ENCODE data around the gene OR6C70.
"Not testable (repeated sequence)": the region's sequence is repeated elsewhere in the genome, so short reads cannot be mapped to it uniquely, and the experiment has no call there.

Gene OR6C70

GRCh38 chr12:55467836-55468235 is 2.1 kb downstream of the OR6C70 start:
- H3K4me1 ChIP-seq (ENCODE audit: control insufficient read depth, insufficient read depth, low read length) = no peaks in the 10 kb centered on the region
- H3K4me3 ChIP-seq (ENCODE audit: low read length) = no peak overlapping the region
- no peaks in the 10 kb centered on the region for H3K9me3 ChIP-seq (replicated peaks; ENCODE audit: low read length)
- no peak overlapping the region for H3K9ac ChIP-seq (ENCODE audit: low read depth, low read length)
- peaks cover 7% of the 10 kb centered on the region for H3K27me3 ChIP-seq (ENCODE audit: control insufficient read depth, insufficient read depth, low read length)
- no peak overlapping the region for H3K4me2 ChIP-seq (ENCODE audit: low read length)
- no peaks in the 10 kb centered on the region for H3K36me3 ChIP-seq (ENCODE audit: insufficient read depth, low read length)

GRCh38 chr12:55464926-55465325 is 5.0 kb downstream of the OR6C70 start:
- not testable (repeated sequence) for H3K9ac ChIP-seq (ENCODE audit: low read depth, low read length); H3K4me2 ChIP-seq (ENCODE audit: low read length); H3K9me3 ChIP-seq (replicated peaks; ENCODE audit: low read length); H3K4me3 ChIP-seq (ENCODE audit: low read length); H3K27me3 ChIP-seq (ENCODE audit: control insufficient read depth, insufficient read depth, low read length); H3K4me1 ChIP-seq (ENCODE audit: control insufficient read depth, insufficient read depth, low read length); H3K36me3 ChIP-seq (ENCODE audit: insufficient read depth, low read length)

GRCh38 chr12:55448825-55449224 is 21.1 kb downstream of the OR6C70 start:
- Histone ChIP-seq H3K27me3 (ENCODE audit: control insufficient read depth, insufficient read depth, low read length) (peaks cover 6% of the 10 kb centered on the region), H3K9me3 (replicated peaks; ENCODE audit: low read length) (no peaks in the 10 kb centered on the region), H3K9ac (ENCODE audit: low read depth, low read length) (no peak overlapping the region), H3K4me2 (ENCODE audit: low read length) (no peak overlapping the region), H3K36me3 (ENCODE audit: insufficient read depth, low read length) (no peaks in the 10 kb centered on the region), H3K4me3 (ENCODE audit: low read length) (no peak overlapping the region), H3K4me1 (ENCODE audit: control insufficient read depth, insufficient read depth, low read length) (no peaks in the 10 kb centered on the region)

GRCh38 chr12:55446326-55446725 is 23.6 kb downstream of the OR6C70 start:
- no peaks in the 10 kb centered on the region for H3K36me3 ChIP-seq (ENCODE audit: insufficient read depth, low read length)
- no peak overlapping the region for H3K4me3 ChIP-seq (ENCODE audit: low read length)

GRCh38 chr12:55445357-55445756 is 24.6 kb downstream of the OR6C70 start:
- H3K4me2 ChIP-seq (ENCODE audit: low read length) = no peak overlapping the region
- H3K9me3 ChIP-seq (replicated peaks; ENCODE audit: low read length) = no peaks in the 10 kb centered on the region
- no peak overlapping the region for H3K9ac ChIP-seq (ENCODE audit: low read depth, low read length)
- no peaks in the 10 kb centered on the region for H3K4me1 ChIP-seq (ENCODE audit: control insufficient read depth, insufficient read depth, low read length)
- peaks cover 3% of the 10 kb centered on the region for H3K27me3 ChIP-seq (ENCODE audit: control insufficient read depth, insufficient read depth, low read length)
- H3K4me3 ChIP-seq (ENCODE audit: low read length) = no peak overlapping the region
- H3K36me3 ChIP-seq (ENCODE audit: insufficient read depth, low read length) = no peaks in the 10 kb centered on the region

More at GRCh38 chr12:55446326-55446725, 23.6 kb downstream of the OR6C70 start:
- no peak overlapping the region for H3K4me2 ChIP-seq (ENCODE audit: low read length)
- H3K9ac ChIP-seq (ENCODE audit: low read depth, low read length) = no peak overlapping the region
- no peaks in the 10 kb centered on the region for H3K4me1 ChIP-seq (ENCODE audit: control insufficient read depth, insufficient read depth, low read length)
- no peaks in the 10 kb centered on the region for H3K9me3 ChIP-seq (replicated peaks; ENCODE audit: low read length)
- peaks cover 6% of the 10 kb centered on the region for H3K27me3 ChIP-seq (ENCODE audit: control insufficient read depth, insufficient read depth, low read length)

- Histone ChIP-seq H3K9me3 (replicated peaks; ENCODE audit: low read length) (no peaks in the 10 kb centered on the region), H3K27me3 (ENCODE audit: control insufficient read depth, insufficient read depth, low read length) (peaks cover 3% of the 10 kb centered on the region), H3K4me1 (ENCODE audit: control insufficient read depth, insufficient read depth, low read length) (no peaks in the 10 kb centered on the region), H3K36me3 (ENCODE audit: insufficient read depth, low read length) (no peaks in the 10 kb centered on the region), H3K4me3 (ENCODE audit: low read length) (no peak within 1 kb of the TSS), H3K4me2 (ENCODE audit: low read length) (no peak within 1 kb of the TSS), H3K9ac (ENCODE audit: low read depth, low read length) (no peak within 1 kb of the TSS)
These were observed 26.2 kb downstream of the OR6C70 start, which contains the start of gene OR6C2 for GRCh38 chr12:55443776-55444175. Gene OR6C2, plus strand, starts transcription at chr12:55444076. Its CDS starts 8,138 bp downstream, at chr12:55452214.

- H3K4me3 ChIP-seq (ENCODE audit: low read length); H3K27me3 ChIP-seq (ENCODE audit: control insufficient read depth, insufficient read depth, low read length); H3K9me3 ChIP-seq (replicated peaks; ENCODE audit: low read length); H3K4me1 ChIP-seq (ENCODE audit: control insufficient read depth, insufficient read depth, low read length); H3K4me2 ChIP-seq (ENCODE audit: low read length); H3K36me3 ChIP-seq (ENCODE audit: insufficient read depth, low read length); H3K9ac ChIP-seq (ENCODE audit: low read depth, low read length): not testable (repeated sequence)
These were observed 28.7 kb downstream of the OR6C70 start for GRCh38 chr12:55441233-55441632.

GRCh38 chr12:55428331-55429243 is 41.4 kb downstream of the OR6C70 start:
- no peaks in the 10 kb centered on the region for H3K27me3 ChIP-seq (ENCODE audit: control insufficient read depth, insufficient read depth, low read length)
- no peak overlapping the region for H3K4me3 ChIP-seq (ENCODE audit: low read length)
- H3K9ac ChIP-seq (ENCODE audit: low read depth, low read length) = no peak overlapping the region
- no peak overlapping the region for H3K4me2 ChIP-seq (ENCODE audit: low read length)
- no peaks in the 10 kb centered on the region for H3K4me1 ChIP-seq (ENCODE audit: control insufficient read depth, insufficient read depth, low read length)
- no peaks in the 10 kb centered on the region for H3K36me3 ChIP-seq (ENCODE audit: insufficient read depth, low read length)
- H3K9me3 ChIP-seq (replicated peaks; ENCODE audit: low read length) = no peaks in the 10 kb centered on the region

GRCh38 chr12:55425954-55426353 is 44.0 kb downstream of the OR6C70 start, which contains the start of gene OR6C76:
Gene OR6C76, plus strand, starts transcription at chr12:55426254. Its CDS starts 0 bp downstream, at chr12:55426254.
- Histone ChIP-seq H3K27me3 (ENCODE audit: control insufficient read depth, insufficient read depth, low read length) (no peaks in the 10 kb centered on the region), H3K4me1 (ENCODE audit: control insufficient read depth, insufficient read depth, low read length) (no peaks in the 10 kb centered on the region), H3K9me3 (replicated peaks; ENCODE audit: low read length) (no peaks in the 10 kb centered on the region), H3K36me3 (ENCODE audit: insufficient read depth, low read length) (no peaks in the 10 kb centered on the region), H3K9ac (ENCODE audit: low read depth, low read length) (no peak within 1 kb of the TSS), H3K4me2 (ENCODE audit: low read length) (no peak within 1 kb of the TSS), H3K4me3 (ENCODE audit: low read length) (no peak within 1 kb of the TSS)

- Histone ChIP-seq H3K4me3 (ENCODE audit: low read length) (no peak overlapping the region), H3K9ac (ENCODE audit: low read depth, low read length) (no peak overlapping the region), H3K4me1 (ENCODE audit: control insufficient read depth, insufficient read depth, low read length) (no peaks in the 10 kb centered on the region), H3K9me3 (replicated peaks; ENCODE audit: low read length) (no peaks in the 10 kb centered on the region), H3K4me2 (ENCODE audit: low read length) (no peak overlapping the region), H3K36me3 (ENCODE audit: insufficient read depth, low read length) (no peaks in the 10 kb centered on the region), H3K27me3 (ENCODE audit: control insufficient read depth, insufficient read depth, low read length) (peaks cover 8% of the 10 kb centered on the region)
These were observed 49.5 kb downstream of the OR6C70 start for GRCh38 chr12:55420307-55420962.
